Stimulated activated CD4-positive, alpha-beta T cell treated with anti-CD3 and anti-CD28 coated beads, TNF-alpha, amount 100 ng/mL, for 48 hours (primary cell): ENCODE data around the gene PLA2G2F.

Experiments used
- DNase-seq, 3 donors: peaks; one replicate each; pipeline ENCODE4 v3.0.0-alpha.2; 2020; ENCODE audit warnings: low read depth in 3 of 3

Gene PLA2G2F

DNA sequence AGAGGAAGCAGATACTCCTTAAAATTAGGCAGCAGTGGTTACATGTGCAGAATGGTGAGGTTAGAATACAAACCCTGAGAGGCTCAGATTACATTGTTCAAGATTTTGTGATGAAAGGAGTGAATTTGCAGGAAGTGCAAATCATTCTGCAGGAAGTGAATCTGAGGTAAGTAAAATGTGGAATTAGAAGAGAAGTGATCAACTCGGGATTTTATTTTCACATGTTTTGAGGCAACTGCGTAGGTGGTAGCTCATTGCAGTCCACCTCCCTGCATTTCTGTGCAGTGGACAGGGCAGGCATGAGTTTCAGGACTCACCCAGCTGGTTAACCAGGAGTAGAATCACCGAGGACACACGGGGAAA, 49.3 kb downstream of the PLA2G2F start:
- DNase-seq = no peak

DNA sequence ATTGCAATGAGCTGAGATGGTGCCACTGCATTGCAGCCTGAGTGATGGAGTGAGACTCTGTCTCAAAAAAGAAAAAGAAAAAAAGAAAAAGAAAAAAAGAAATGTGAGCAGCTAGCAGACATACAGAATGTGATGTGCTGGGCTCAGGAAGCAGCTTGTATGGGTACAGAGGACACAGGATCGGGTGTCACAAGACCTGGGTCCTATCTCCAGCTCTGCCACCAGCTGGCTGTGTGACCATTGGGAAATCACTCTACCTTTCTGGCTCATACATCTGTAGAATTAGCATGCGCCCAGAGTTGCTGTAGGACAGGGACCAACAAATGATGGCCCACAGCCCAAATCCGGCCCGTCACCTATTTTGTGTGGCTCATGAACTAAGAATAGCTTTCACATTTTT, 50.5 kb downstream of the PLA2G2F start:
- no peak for DNase-seq

DNA sequence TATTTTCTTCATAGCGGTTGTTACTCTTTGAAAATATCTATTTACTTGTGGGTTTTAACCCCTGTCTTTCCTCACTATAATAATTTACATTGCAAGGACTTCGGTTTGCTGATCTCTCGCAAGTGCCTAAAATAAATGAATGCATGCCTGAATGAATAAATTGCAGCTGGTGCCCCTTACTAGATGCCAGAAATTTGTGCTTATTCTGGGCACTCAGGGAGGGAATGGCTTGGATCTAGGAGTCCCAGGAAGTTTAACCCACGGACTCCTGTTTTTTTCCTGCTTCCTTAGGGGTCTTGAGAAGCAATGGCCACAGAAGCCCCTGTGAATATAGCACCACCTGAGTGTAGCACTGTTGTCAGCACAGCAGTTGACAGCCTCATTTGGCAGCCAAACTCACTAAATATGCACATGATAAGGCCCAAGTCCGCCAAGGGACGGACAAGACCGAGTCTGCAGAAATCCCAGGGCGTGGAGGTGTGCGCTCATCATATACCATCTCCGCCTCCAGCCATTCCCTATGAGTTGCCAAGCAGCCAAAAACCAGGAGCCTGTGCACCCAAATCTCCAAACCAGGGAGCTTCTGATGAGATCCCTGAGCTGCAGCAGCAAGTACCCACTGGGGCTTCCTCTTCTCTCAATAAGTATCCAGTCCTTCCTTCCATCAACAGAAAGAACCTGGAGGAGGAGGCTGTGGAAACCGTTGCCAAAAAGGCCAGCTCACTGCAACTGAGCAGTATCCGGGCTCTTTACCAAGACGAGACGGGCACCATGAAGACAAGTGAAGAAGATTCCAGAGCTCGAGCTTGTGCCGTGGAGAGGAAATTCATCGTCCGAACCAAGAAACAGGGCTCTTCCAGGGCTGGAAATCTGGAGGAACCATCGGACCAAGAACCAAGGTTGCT, 51.4 kb downstream of the PLA2G2F start:
- no peak for DNase-seq

DNA sequence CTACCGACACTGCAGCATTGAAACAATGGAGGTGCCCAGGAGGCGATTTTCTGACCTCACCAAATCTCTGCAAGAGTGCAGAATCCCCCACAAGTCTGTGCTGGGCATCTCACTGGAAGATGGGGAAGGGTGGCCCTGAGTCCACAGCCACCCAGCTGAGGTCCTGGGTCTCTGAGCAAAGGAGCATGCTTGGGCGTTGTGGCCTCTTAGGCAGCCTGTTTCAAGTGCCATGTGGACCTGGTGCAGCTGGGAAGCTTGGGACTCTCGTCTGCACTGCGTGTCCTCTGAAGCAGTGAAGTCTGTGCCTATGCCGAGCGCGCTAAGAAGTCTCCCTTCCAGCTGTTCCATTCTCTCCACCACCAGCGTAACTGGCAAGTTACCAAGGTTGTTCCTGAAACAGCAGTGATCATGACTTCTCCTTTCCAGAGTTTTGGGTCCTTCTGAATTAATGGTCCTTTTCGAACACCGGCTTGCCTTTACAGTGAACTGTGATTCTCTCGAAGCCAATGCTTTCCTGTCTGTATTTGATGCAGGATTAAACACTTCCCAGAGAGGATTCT, 52.2 kb downstream of the PLA2G2F start:
- DNase-seq = no peak

DNA sequence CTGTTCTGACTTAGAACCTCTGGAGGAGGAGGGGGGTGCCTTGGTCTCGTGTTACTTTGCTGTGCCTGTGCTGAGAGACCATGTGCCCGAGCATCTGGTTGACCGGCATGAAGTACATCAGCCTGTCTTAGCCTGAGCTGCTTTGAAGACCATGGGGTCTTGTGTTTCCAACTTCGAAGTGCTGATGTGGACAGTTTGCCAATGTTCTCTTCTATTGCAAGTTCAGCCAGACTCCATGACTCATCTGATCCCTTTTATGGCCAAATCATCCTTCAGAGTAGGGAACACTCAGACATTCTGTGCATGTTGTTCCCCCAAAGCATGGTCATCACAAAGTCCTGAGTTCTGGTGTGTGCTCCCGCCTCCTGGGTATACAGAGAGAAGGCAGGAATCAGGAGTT, 53.2 kb downstream of the PLA2G2F start:
- DNase-seq = no peak

DNA sequence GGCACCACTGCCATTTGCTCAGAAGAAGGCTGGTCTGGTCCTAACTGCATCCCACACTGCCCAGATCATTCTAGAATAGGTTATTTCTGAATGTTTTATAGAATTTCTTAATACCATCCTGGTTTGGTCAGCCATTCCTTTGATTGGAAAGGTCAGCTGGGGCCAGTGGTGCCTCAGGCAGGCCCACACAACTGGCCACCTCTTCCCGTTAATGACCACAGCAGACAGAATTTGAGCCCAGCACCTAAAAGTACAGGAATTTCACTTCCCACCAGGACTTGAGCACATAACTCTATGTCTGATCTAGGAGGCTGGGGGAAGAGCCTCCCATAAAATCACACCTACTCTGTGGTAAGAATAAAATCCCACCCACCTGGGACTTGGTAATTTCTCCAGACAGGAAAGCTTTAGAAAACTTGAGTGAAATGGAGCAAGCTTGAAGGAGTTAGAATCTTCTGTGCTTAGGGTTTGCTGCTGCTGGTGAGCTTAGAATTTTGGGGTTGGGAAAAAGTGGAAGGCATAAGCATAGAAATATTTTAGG, 53.8 kb downstream of the PLA2G2F start:
- no peak for DNase-seq

DNA sequence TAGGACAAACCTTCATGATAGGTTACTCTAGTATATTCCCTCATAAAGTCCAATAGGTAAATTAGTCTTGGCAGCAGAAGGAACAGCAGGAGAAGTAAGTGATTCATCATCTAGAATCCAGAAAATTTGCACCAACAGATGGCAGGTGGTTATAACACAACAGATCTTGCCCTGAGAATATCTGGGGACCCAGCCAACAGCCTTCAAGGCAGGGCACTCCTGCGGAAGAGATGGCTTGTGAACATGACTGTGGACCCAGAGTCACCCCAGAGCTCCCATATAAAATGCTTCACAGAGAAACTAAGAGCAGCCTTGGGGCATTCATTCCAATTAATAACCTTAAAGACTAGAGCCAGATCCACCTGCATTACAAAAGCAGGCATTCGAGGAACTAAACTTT, 55.1 kb downstream of the PLA2G2F start:
- no peak for DNase-seq

DNA sequence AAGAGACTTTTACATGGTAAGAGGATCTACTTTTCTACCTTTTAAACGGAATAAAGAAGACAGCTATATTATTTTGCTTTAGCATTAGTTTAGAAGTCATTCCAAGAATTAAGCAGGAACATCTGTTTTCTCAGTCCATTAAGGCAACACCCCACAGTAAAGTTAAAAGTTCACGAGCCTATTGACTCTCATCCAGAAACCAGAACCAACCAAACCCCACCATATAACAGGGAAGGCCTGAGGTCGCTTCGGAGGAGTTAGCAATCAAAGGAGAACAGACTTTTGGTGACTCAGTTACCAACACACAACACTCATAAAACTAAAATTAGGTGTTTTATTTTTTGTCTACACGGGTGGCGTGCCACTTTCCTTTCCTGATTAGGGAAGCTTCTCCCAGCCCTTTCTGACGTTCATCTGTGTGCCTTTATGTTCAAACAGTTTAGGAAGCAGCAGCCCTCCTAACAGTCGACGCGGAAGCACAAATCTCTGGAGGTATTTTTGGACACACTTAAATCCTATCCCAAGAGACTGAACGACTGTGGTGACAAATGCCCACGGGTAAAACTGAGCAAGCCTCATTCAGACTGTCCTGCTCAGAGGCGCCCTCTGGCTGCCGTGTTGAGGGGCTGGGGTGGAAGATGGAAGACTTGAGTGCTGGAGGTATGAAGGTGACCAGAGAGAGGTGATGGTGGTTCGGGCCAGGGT, 55.8 kb downstream of the PLA2G2F start:
- peak; percentile 62 to 67 (median 67) for DNase-seq

DNA sequence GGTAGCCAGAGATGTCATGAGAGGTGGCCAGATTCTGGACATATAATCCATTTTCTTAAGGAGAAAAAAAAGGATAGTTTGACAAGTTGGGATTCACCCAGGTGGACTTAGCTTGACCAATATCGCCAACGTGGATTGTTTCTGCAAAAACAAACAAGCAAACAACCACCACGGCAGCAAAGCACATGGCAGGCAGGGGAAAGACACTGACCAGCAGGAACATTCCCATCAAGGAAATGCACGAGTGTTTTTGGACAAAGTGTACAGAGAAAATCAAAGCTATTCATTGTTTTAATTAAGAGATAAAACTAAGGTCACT, 56.3 kb downstream of the PLA2G2F start:
- no peak for DNase-seq

DNA sequence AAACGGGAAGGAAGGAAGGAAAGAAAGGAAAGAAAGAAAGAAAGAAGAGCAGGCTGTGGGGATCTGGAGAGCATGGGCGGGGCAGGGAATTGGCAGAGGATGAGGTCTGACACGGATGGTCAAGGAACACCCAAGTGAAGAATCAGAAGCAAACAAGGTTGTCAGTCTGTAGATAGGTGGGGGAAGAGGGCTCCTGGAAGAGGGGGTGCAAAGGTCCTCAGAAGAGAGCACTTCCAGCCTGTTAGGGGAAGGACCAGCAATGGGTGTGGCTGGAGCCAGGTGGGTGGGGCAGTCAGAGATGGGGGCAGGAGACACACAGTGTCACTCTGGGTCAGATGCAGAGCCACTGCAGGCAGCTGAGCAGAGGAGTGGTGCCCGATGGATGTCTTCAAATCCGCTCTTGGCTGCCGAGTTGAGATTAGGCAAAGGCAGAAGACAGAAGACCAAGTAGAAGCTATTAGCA, 58.2 kb downstream of the PLA2G2F start:
- DNase-seq = no peak

DNA sequence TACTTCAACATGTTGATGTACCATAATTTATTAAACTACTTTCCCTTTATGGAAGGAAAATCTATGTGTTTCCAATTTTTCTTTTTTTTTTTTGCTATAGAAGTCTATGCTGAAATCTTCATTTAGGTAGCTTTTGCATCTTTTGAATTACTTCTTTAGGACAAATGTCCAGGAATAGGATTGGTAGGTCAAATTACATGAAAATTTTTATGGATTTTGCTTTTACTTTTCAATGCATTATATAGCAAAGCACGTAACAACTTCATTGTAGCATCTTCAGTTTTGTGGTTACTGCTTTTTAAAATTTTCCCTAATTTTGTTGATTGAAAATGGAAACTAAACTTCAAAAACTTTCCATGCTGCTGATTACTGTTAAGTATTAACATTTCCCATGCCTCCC, 59.2 kb downstream of the PLA2G2F start:
- no peak for DNase-seq

DNA sequence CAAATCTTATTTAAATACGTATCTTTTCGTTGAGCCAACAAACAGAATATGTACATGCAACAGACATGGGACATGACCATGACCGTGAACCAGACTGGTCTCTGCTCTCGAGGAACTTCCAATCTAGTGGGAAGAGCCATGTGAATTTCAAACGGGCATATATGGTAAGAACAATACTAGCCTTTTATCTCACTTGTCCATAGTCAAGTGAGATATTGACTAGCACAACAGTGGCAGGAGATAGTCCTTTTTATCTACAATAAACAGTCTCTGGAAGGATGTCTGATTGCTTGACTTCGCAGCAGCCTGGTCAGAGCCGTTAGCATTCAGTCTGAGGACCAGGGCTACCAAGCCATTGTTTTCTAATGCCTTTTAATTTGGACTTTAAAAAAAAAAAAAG, 59.8 kb downstream of the PLA2G2F start:
- no peak for DNase-seq

DNA sequence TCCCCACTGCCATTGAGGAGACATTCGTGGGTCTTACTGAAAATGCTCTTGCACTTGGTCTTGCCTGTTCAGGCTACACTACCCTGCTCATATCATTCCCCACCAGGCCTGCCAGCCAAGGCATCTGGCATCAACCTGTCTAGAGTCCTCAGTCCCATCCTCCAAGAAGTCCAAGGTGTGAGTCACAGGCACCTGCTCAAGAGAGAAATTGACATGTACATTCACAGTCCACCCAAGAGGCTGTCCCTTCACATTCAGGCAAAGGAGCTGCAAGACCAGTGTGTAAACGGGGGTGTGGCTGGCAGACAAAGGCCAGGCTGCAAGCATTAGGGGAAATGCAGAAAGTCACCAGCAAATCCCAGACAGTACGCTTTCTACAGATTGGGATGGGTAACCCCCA, 60.3 kb downstream of the PLA2G2F start:
- no peak for DNase-seq

DNA sequence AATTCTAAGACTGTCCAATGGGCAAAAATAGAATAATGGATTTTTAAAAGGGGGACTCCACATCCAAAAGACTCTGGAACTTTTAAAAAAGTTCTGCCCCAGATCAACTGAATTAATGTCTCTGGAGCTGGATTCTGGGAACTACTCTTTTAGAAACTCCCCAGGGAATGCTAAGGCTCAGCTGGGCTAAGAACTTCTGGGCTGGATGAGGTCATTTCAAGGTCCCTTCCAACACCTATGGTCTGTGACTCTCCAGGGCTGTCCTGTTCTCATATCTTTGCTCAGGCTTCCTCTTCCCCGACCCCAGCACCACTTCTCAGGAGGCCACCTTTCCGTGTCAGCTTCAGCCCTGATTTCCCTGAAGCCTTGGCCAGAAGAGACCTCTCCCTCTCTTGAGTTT, 60.7 kb downstream of the PLA2G2F start:
- DNase-seq = no peak
